CD4-positive, alpha-beta T cell treated with Interleukin-17A for 1 hour (primary cell): ENCODE measurements around the gene TCOF1.
A peak's percentile ranks its signal among the peaks of the same experiment; 100 is the strongest.

Experiments
- DNase-seq: peaks from one replicate; pipeline ENCODE4 v3.0.0-alpha.2; 2020

The TCOF1 gene

GRCh38 chr5:150391986-150392385, 34.5 kb downstream of the TCOF1 start:
- no peak for DNase-seq

- no peak for DNase-seq
These were observed 35.2 kb downstream of the TCOF1 start for GRCh38 chr5:150392680-150393079.

GRCh38 chr5:150393096-150393645, 35.7 kb downstream of the TCOF1 start:
- DNase-seq: no peak

GRCh38 chr5:150394131-150394530, 36.6 kb downstream of the TCOF1 start:
- no peak for DNase-seq

- DNase-seq: no peak
These were observed 37.6 kb downstream of the TCOF1 start for GRCh38 chr5:150394912-150395687.

DNA sequence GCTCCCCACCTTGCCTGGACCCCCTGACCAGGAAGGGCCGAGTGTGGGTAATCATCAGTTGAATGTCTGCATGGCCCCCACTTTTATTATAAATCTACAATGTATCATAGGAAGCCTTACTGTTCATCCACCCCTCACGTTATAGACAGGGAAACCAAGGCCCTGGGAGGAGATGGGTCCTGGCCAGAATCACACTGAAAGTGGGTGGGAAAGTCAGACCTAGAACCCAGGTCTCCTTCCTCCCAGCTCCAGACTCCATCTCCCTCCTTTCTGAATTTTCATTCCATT, 38.1 kb downstream of the TCOF1 start:
- no peak for DNase-seq

DNA sequence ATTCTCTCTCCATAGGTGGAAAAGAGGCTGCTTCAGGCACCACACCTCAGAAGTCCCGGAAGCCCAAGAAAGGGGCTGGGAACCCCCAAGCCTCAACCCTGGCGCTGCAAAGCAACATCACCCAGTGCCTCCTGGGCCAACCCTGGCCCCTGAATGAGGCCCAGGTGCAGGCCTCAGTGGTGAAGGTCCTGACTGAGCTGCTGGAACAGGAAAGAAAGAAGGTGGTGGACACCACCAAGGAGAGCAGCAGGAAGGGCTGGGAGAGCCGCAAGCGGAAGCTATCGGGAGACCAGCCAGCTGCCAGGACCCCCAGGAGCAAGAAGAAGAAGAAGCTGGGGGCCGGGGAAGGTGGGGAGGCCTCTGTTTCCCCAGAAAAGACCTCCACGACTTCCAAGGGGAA, 38.8 kb downstream of the TCOF1 start:
- DNase-seq: no peak

DNA sequence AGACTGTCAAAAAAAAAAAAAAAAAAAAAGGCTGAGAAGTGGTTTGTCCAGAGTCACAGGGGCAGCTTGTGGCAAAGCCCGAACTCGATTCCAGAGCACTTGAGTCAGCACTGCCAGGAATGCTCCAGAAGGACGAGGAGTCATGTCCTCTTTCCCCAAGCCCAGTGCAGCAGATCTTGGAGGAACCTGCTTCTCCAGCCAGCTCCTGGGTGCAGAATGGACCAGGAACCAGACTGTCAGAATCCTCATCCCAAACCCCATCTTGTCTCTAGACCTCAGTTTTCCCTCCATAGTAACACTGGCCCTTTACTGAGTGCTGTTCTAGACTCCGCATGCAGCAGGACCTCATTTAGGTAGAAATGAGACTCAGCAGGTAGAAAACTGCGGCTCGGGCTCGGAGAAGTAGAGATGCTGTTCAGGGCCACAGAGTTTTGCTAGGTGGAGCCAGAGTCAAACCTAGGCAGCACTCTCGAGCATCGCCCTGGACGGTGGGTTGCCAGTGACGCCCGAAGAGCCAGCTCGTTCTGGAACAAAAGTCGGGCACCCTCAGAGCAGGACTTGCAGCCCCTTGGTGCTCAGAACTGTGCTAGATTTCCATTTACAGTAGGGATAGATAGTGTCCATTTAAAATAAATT, 39.8 kb downstream of the TCOF1 start:
- DNase-seq: no peak

- DNase-seq: no peak
These were observed 40.6 kb downstream of the TCOF1 start for GRCh38 chr5:150397782-150398721.

GRCh38 chr5:150398722-150399523, 41.4 kb downstream of the TCOF1 start:
- DNase-seq: peak; percentile 65

DNA sequence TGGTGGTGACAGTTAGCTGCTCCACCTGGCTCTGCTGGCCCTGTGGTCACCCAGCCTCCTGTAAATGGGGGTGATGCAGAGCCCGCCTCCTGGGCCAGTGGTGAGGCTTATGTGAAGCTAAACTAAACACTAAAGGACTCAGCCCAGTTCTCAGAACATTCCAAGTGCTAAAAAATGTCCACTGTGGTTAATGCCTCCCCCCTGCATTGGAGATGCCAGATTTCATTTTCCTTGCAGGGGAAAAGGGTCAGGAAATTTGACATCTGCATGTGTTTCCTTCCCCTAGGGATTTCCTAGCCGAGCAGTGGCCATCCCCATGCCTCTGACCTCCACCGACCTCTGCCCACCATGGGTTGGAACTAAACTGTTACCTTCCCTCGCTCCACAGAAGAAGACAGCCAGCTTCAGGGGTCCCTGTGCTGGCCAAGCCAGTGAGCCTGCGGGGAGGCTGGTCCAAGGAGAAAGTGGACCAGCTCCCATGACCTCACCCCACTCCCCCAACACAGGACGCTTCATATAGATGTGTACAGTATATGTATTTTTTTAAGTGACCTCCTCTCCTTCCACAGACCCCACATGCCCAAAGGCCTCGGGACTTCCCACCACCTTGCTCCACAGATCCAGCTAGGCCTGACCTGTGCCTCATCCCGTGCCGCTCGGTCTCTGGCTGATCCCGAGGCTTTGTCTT, 42.2 kb downstream of the TCOF1 start:
- no peak for DNase-seq

- no peak for DNase-seq
These were observed 43.0 kb downstream of the TCOF1 start for GRCh38 chr5:150400316-150401075.

- DNase-seq: no peak
These were observed 43.5 kb downstream of the TCOF1 start for GRCh38 chr5:150401076-150401375.

GRCh38 chr5:150401376-150402228, 44.1 kb downstream of the TCOF1 start:
- DNase-seq: no peak

- DNase-seq: no peak
These were observed 44.8 kb downstream of the TCOF1 start for GRCh38 chr5:150402229-150402773.

- no peak for DNase-seq
These were observed 45.4 kb downstream of the TCOF1 start for GRCh38 chr5:150402901-150403342.

GRCh38 chr5:150404121-150404520, 46.6 kb downstream of the TCOF1 start:
- DNase-seq: no peak

GRCh38 chr5:150404535-150404934, 47.0 kb downstream of the TCOF1 start:
- DNase-seq: no peak

GRCh38 chr5:150404941-150405816, 47.7 kb downstream of the TCOF1 start:
- peak; percentile 14 for DNase-seq
